ENCODE measurements around the gene CPXM2. TPM values are rescaled to one million over a fixed set of nuclear protein-coding genes. Genes with fewer than 3 reads are reported as not detected.

Gene CPXM2
- total RNA-seq, 1 donor from 2014 or later, result 0.33 TPM

GRCh38 chr10:123863721-123864482, 27.7 kb downstream of the CPXM2 start:
- H3K4me3 Mint-ChIP-seq (ENCODE audit: unreplicated experiment), result no peak overlapping the region
- DNase-seq (ENCODE audit: low spot score), result no peak

GRCh38 chr10:123863183-123863575, 28.4 kb downstream of the CPXM2 start:
- TF ChIP-seq CTCF (IDR thresholded peaks at IDR 0.05; ENCODE audit: unreplicated experiment), result no peak
- Mint-ChIP-seq H3K36me3 (ENCODE audit: low read depth, unreplicated experiment) (peaks cover 4% of the 10 kb centered on the region), H3K27me3 (ENCODE audit: unreplicated experiment) (no peaks in the 10 kb centered on the region), H3K9me3 (ENCODE audit: unreplicated experiment) (no peaks in the 10 kb centered on the region), H3K4me1 (ENCODE audit: unreplicated experiment) (no peaks in the 10 kb centered on the region), H3K4me3 (ENCODE audit: unreplicated experiment) (no peak overlapping the region), H3K27ac (ENCODE audit: unreplicated experiment) (no peak overlapping the region)
- DNase-seq (ENCODE audit: low spot score), result no peak

More at GRCh38 chr10:123863721-123864482, 27.7 kb downstream of the CPXM2 start:
- Mint-ChIP-seq H3K27me3 (ENCODE audit: unreplicated experiment) (no peaks in the 10 kb centered on the region), H3K4me1 (ENCODE audit: unreplicated experiment) (no peaks in the 10 kb centered on the region), H3K9me3 (ENCODE audit: unreplicated experiment) (no peaks in the 10 kb centered on the region), H3K36me3 (ENCODE audit: low read depth, unreplicated experiment) (peaks cover 4% of the 10 kb centered on the region), H3K27ac (ENCODE audit: unreplicated experiment) (no peak overlapping the region)
- TF ChIP-seq CTCF (IDR thresholded peaks at IDR 0.05; ENCODE audit: unreplicated experiment), result no peak

- no peak for TF ChIP-seq CTCF (IDR thresholded peaks at IDR 0.05; ENCODE audit: unreplicated experiment)
- no peaks in the 10 kb centered on the region for H3K27me3 Mint-ChIP-seq (ENCODE audit: unreplicated experiment)
- DNase-seq (ENCODE audit: low spot score), result no peak
- H3K4me1 Mint-ChIP-seq (ENCODE audit: unreplicated experiment), result no peaks in the 10 kb centered on the region
- H3K9me3 Mint-ChIP-seq (ENCODE audit: unreplicated experiment), result no peaks in the 10 kb centered on the region
- H3K4me3 Mint-ChIP-seq (ENCODE audit: unreplicated experiment), result no peak overlapping the region
- H3K27ac Mint-ChIP-seq (ENCODE audit: unreplicated experiment), result no peak overlapping the region
- peaks cover 4% of the 10 kb centered on the region for H3K36me3 Mint-ChIP-seq (ENCODE audit: low read depth, unreplicated experiment)
Measured at GRCh38 chr10:123862421-123863182, 29.0 kb downstream of the CPXM2 start.

GRCh38 chr10:123860856-123861255, 30.8 kb downstream of the CPXM2 start:
- Mint-ChIP-seq H3K27ac (ENCODE audit: unreplicated experiment) (no peak overlapping the region), H3K9me3 (ENCODE audit: unreplicated experiment) (no peaks in the 10 kb centered on the region), H3K36me3 (ENCODE audit: low read depth, unreplicated experiment) (peaks cover 4% of the 10 kb centered on the region), H3K27me3 (ENCODE audit: unreplicated experiment) (no peaks in the 10 kb centered on the region), H3K4me3 (ENCODE audit: unreplicated experiment) (no peak overlapping the region), H3K4me1 (ENCODE audit: unreplicated experiment) (no peaks in the 10 kb centered on the region)
- TF ChIP-seq CTCF (IDR thresholded peaks at IDR 0.05; ENCODE audit: unreplicated experiment), result no peak
- no peak for DNase-seq (ENCODE audit: low spot score)

- Mint-ChIP-seq H3K36me3 (ENCODE audit: low read depth, unreplicated experiment) (peaks cover 4% of the 10 kb centered on the region), H3K27me3 (ENCODE audit: unreplicated experiment) (no peaks in the 10 kb centered on the region), H3K9me3 (ENCODE audit: unreplicated experiment) (no peaks in the 10 kb centered on the region), H3K4me3 (ENCODE audit: unreplicated experiment) (no peak overlapping the region), H3K27ac (ENCODE audit: unreplicated experiment) (no peak overlapping the region), H3K4me1 (ENCODE audit: unreplicated experiment) (no peaks in the 10 kb centered on the region)
- no peak for DNase-seq (ENCODE audit: low spot score)
- no peak for TF ChIP-seq CTCF (IDR thresholded peaks at IDR 0.05; ENCODE audit: unreplicated experiment)
Measured at GRCh38 chr10:123860209-123860608, 31.4 kb downstream of the CPXM2 start.
